KG1 (cell line): ENCODE measurements around the gene UNC5A.

ENCODE experiments used
- DNase-seq: peaks from one replicate; lab custom pipeline; 2025; lab: John Stamatoyannopoulos, UW

UNC5A gene

DNA sequence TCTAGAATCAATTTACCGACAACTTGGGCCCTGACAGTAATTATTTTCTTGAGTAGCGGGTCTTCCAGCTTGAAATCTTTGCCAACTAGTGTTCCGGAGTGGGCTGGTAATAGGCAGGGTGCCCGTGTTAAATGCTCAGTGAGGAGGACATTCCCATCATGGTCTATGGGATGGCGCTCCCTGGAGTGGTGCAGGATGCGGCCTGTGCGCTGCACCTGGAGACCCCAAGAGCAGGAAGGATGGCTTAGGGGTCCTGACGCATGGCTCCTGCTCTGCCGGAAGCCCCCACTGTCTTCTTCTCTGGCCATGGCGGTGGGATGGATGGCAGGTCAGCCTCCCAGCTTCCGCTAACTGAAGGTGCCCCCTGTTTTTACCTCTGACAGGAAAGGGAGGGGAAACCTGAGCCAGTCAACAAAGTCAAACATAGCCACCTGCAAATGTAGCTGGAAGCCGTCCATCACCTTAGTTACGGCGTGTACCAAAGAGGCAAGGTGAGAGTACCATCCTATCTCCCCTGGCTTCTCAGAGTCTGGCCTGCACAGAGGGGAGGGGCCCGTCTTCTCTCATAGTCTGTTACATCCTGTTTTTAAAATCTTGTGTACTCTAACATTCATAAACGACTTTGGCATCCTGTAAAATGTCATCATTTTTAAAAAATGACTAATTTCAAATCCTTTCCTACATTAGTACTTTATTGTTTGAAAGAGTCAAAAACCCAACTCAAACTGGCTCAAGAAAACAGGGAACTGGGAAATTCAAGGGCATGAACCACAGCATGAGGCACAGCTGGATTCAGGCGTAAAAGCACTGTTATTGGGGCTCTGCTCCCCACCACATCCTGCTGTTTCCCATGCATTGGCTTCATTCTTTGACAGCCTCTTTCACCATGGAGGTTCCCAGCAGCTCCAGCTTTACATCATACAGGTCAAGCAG lies 28.5 kb upstream of the UNC5A start:
- no peak for DNase-seq

DNA sequence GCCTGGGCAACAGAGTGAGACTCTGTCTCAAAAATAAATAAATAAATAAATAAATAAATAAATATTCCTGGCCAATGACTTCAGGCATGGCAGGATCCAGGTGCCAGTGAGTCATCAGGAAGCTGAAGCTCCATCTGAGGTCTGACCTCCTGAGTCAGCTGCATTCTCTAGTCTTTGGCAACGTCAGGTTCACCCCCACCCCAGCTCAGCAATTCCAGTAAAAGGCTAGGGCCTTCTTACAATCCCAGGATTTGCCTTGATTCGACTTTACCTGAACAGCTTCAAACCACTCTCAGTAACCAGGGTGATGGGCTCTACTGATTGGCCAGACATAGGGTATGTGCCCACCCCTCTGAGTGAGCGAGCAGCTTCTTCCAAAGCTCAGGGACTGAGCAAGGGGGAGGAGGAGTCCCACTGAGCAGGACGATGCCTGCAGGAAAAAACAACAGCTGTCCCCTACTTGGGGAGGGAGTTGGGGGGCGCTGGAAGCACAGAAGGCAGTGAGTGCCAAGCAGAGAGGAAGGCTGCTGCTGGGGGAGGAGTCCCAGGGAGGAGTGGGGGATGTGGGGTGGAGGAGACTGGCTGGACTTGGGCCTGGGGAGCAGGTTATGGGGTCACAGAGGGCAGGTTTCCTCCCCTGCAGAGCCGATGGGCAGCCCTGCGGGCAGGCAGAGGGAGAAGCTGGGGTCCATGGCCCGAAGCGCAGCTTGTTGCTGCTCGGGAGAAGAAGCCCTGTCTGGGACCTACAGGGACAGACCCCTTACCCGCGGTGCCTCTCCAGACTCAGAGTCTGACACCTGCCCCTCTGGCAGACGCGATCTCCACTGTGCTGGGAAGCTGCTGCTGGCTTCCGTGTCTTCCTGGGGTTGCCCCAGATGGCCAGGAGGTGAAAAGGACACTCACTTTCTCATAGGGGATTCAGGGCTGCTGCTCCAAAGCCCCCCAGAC lies 25.9 kb upstream of the UNC5A start:
- DNase-seq: no peak

DNA sequence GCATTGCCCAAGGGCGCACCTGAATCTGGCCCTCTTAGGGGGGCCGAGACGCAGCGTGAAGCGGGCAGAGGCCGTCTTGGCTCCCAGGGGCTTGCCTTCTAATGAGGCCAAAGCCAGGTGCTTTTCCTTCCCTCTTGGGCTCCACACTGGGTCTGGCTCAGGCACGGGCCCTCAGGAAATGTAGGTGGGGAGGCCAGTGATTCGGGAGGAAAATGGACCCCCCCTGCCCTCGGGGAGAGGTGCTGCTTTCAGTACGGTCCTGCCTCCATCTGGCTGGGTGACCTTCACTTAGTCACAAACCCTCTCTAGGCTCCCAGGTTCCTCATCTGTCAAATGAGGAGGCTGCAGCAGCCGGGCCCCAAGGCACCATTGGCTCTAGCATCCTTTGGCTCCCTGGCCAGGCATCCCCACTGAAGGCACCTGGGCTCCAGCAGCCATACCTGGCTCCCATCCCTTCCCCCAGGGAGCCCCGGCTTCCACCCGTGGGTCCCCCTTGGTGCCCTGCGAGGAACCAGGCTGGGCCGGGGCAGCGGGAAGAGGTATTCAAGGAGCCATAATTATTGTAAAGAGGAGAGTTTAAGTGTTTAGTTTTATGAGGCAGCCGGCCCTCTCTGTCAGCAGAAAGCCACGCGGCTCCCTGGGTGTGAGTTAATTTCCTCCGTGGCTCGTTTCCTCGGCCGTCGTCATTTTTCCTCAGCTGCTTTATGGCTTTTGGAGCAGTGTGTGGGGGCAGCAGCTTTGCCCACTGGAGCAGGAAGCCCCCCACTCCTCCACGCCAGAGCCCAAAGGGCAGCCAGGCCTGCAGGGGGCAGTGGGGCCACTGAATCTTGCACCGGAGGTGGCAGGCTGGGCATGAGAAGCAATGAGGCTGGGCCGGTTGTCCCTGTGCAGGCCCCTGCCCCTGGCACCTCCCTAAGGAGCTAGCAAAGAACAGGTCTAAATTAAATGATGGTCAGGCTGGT lies 24.9 kb upstream of the UNC5A start:
- DNase-seq: no peak

DNA sequence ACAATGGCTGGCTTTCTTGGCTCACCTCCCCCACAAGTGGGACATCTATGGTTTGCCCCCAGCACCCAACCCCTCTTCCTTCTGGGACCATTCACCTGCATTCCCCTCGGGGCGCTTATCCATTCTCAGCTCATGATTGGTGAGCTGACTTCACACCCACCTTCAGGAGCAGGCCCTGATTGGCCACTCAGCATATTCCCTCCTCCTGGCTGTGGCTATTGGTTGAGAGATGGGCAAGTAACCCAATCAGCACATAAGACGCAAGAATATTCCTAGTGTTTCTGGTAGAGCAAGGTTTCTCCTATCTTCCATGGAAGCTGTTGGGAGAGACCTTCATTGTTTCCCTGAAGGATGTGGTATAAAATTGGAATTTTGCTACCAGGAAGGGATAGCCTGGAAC lies 22.7 kb upstream of the UNC5A start:
- DNase-seq: no peak

DNA sequence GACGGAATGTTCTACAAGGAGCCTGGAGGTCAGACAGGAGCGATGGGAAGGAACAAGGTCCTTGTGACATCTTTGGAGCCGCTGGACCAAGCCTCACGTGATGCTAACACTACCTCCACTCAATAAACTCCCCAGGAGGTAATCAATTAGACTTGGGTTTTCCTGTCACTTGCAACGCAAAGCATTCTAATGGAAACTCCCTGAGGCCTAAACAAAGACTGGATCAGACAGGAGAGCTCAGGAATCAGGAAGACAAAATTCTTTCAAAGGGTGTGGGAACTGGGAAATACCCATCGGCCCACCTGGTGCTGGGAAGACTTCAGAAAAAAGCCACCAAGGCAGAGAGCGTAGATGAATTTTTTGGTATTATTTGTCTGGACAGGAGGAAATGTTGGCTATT lies 22.3 kb upstream of the UNC5A start:
- DNase-seq: no peak

DNA sequence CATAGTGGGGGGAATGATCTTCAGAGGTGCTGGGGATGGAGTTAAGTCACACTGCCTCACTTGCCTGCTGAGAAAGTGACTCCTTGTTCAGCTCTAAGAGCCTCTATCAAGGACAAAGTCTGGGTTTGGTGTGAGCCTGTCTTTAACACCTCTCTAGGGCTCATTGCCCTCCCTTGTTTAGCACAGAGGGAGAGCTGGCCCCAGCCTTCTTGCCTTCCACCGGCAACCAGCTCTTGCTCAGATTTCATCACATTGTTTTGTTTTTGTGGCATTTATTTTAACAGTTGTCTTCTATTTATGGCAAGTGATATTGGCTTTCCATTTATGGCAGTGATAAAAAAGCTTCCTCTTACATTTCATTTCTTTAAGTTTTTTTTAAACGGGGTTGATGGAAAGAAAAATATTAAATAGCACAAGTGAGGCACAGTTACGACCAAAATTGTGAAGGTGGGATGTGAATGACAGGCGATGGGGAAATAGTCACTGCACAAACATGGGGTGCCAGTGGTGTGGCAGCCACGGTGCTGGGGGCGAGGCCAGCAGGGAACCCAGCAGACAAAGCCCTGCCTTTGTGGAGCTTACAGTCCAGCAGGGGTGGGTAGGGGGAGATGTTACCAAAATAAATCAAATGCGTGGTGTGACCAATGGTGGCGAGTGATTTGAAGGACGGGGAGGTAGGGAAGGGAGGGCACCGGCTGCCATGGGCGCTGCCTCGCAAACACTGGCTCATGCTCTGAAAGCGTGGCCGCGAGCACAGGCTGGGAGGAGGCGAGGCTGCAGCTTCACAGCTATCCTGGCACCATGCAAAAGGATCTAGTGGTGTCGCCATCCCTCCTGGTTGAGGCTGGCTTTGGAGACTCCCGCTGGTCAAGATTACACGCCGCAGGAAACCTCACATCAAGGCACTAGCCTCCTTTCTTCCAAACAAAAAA lies 21.2 kb upstream of the UNC5A start:
- no peak for DNase-seq

DNA sequence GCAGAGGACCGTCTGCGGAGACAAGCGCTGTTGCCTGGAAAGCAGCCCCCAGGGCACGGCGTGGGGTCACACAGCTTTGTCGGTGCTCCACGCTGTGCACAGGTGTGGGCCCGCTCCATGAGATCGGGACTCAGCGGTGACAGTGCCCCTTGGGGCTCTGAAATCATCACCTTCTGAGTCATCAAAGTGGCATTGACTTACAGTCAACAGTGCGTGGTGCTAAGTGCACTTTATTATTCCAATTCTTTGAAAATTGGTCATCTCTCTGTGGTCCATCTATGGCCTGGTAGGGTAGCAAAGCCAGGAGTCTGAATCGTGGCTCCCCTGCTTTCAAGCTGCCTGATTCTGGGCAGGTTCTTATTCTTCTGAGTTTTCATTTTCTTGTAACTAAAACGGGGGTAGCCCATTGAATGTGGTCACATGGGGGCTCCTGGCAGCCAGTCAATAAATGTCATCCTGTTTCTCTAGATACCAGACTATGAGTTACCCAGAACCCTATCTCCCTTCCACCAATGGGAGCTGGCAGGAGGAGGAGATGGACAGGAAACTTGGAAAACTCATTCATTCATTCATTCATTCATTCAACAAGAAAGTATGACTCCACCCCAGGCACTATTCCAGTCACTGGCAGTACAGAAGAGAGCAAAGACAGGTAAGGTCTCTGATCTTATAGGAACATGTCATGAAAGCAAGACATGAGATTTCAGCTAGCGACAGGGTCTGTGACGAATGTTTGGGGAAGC lies 20.3 kb upstream of the UNC5A start:
- DNase-seq: no peak

DNA sequence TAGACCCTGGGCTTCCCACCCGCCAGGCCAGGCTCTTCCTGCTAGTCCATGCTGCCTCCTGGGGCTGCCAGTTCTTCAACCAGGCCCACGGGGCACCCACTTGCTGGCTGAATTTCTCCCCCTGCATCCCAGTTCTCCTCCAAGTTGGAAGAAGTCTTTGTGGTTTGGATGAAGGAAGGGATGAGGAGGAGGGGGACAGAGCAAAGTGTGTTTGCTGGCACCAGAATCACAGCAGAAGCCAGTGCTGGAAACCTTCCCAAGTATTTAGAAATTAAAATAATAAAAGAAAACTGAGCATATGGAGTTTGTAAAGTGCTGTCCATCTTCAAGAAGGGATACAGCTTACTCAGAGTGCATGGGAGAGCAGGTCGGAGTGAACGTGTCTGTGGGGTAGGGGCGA lies 19.4 kb upstream of the UNC5A start:
- DNase-seq: no peak

DNA sequence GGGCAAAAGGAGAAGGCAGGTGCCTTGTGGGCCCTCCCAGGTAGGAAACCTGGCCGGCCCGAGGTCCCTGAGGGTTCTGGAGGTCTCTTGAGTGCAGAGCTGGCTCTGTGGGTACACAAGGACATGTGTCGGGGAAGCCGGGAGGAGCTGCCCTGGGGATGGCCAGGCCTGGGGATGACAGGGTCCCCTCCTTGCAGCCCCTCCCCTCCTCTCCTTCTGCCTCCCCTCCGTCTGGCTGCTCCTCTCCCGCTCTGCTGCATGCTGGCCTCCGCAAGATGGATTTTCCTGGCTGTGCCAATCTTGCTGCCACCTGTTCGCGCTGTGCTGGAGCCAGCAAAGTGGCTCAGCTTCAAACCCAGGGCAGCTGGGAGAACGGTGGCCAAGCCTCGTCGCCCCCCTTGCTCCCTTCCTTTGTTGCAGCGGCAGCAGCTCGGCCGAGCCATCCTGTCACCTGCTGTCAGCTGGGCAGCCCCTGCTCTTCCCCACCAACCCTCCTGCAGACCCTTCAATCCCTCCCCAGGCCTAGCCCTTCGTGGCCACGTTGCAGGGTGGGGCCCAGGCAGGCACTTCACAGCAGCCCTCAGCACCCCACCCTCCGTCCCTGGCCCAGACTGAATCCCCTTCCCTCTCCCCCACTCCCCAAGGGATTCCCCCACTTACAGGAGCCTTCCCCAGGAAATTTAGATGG lies 17.6 kb upstream of the UNC5A start:
- no peak for DNase-seq

DNA sequence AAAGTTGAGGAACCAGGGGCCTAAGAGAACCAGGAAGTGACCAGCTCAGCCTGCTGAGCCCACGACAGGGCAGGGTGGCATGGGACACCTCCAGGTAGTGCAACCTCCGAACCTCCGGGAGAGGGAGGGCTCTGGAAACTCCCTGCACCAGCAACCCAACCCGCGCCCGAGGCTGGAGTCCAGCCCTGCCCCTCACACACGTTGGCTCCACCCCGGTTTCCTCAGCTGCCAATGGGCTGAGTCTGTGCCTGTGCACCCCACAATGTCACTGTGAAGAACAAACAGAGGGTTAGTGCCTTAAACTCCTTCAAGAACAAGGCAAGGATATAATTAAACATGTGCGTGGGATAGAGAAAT lies 17.0 kb upstream of the UNC5A start:
- no peak for DNase-seq

DNA sequence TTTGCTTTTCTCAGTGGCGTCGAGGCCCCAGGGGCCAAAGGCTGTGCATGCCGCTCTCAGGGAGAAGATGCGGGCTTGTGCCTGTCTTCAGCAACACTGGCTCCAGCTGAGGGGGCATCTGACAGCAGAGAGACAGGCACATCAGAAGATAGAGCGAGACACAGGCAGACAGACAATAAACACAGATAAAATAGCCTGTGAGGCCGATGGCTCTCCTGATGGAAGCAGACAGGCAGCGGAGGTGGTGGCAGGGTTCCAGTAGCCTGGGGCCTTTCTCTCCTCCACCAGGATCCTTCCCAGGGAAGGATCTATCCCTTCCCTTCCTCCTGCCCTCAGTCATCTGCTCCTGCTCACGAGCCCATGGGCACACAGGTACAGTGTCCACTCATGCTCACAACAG lies 16.6 kb upstream of the UNC5A start:
- DNase-seq: no peak

DNA sequence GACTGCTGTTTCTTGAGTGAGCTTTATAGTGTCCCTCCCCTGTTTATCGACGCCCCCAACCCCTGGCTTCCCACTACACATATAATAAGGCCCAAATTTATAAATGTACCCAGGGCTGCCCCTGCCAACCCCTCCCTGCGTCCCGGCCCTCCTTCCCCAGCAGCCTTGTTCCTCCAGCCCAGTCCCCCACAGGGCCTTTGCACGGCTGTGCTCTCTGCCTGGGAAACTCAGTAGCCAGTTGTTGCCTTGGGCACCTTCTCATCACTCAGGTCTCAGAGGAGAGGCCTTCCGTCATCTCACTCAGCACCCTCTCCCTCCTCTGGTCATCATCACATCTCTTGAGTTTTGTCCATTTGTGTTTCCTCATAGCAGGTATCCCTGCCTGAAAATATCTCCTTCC lies 15.8 kb upstream of the UNC5A start:
- no peak for DNase-seq

DNA sequence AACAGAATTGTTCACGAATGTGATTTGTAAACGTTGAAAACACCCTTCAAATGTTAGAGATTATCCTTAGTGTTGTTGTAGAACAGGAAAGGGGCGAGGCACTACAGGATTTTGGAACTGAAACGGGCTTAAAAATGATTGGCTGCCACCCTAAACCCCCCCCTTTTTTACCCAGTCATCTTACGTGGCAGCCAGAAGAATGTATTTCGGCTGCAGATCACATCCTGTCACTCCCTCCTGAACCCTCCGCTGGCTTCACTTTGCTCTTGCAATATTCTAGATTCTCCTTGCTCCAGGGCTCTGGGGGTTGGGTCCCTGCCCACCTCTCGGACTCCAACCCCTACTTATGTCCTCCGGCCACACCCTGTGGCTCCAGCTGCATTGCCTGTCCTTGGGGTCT lies 13.9 kb upstream of the UNC5A start:
- no peak for DNase-seq

DNA sequence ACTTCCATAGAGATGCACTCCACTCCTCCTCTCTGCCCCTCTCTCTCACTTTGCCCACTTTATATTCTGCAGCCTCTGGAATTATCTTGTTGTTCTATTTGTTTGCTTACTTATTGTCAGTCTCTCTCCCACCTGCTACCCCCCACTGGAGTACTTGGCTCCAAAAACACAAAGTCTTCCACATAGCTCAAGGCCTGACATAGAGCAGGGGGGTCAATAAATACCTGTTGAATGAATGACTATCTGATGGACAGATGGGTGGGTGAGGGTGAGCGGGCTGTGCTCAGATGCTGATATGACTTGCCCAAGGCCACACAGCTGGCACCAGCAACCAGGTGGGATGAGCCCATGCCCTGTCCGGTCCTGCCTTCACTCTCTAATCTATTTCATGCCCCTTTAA lies 13.4 kb upstream of the UNC5A start:
- no peak for DNase-seq

DNA sequence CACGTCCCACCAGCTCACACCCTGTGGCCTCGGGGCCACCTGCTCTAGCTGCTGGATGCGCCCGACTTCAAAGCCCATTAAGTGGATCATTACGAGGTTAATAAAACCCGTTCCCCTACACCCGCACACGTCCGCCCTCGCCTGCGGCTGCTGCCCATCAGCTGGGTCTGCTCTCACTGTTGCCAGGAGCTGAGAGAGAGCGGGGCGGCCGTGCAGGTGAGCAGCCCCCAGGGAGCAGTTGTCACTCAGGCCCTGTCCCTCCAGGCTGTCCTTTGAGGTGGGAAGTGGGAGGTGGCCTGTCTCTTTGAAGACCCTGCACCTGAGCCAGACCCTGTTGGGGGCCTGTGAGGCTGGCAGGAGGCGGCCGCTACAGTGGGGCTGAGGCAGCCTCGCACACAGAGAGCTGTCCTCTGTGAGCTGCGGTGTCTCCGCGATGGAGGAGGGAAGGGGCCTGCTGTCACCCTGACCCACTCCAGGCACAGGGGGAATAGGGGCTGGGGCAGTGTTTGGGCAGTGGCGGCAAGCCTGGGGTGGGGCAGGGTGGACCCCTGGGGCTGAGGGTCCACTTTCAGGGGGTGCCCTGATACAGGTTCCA lies 12.8 kb upstream of the UNC5A start:
- no peak for DNase-seq

DNA sequence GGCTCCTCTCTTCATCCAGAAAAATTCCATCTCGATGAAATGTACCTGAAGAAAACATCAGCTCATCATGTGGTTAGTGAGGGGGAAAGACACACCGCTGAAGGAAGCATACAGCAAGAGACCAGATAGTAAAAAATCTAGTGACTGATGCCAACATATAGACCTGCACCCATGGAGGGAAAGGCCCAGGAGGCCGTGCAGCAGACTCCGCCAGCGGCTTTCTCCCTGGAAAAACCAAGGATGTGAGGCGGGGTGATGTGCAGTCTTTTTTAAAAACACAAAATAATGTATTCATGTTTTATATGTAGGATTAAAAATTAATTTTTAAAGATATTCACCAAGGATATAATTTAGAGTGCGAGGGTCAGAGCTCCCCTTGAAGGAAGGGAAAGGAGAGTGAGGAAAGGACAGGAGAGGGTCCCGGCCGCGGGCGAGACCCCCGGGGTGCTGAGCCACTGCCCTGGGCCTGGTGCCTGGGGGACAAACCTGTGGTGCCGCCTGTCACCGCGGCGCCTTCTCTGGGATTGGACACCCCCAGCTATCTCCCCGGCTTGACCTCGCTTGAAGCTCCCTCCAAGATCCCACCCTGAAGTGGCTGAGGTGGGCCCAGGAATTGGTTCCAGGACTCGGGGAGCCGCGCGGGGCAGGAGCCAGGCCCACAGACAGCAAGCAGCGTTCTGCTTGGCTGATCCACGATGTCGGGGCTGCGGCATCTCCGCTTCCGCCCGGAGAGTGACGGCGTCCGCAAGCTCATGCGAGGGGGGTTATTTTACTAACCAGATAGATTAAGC lies 12.1 kb upstream of the UNC5A start:
- no peak for DNase-seq

DNA sequence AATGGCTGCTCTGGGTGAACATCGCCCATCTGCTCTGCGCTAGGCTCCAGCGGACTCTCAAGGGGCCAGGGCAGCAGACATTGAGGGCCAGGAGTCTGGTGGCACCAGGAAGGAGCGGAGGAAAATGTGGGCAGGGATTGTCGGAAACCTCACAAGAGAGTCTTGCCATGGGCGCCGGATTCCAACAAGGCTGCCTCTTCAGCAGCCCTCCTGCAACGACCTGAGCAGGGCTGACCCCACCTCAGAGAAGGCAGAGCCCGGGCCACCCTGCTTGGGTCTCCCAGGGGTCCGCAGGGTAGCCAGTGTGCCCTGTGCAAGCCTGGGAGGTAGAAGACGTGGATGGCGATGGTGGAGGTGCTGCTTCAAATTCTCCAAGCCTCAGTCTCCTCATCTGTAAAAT lies 11.4 kb upstream of the UNC5A start:
- DNase-seq: no peak

DNA sequence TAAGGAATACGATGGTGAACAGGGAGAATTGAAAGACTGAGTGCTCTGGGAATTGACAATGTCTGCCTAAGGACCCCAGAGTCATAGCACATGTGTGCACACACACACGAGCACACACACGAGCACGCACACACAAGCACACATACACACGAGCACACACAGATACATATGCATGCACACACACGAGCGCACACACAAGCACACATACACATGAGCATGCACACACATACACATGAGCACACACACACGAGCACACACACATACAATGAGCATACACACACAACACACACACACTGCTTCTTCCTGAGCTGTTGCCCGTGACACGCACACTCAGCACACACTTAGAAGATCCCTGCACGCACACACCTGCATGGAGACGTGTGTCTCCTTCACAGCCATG lies 10.9 kb upstream of the UNC5A start:
- DNase-seq: no peak
